ENCODE measurements around the gene TK1. TPM values are rescaled to one million over a fixed set of nuclear protein-coding genes. Genes with fewer than 3 reads are reported as not detected.
"Not testable (repeated sequence)": the region's sequence is repeated elsewhere in the genome, so short reads cannot be mapped to it uniquely, and the experiment has no call there.

The TK1 gene
- total and polyA plus RNA-seq, 4 experiments from 2014 or later = 0.55 to 1.4 (median 0.88) TPM; not detected in 1

DNA sequence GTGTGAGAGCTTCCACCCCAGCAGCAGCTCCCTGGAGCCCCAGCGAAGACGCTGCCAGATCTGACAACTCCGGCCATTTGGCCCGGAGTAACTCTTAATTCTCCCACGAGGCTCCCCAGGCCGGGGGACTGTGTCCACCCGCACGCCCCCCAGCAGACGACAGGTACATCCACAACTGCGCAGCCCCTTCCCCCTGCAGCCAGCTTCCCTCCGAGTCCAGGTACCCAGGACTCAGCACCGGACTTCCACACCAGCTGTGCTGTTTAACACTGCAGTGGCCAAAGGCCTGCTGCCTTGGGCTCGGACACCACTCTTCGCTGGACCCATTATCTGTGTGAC, 11.2 kb downstream of the TK1 start:
- Mint-ChIP-seq H3K4me1 (peaks cover 23 to 58% (median 44%) of the 10 kb centered on the region in 4 donors), H3K36me3 (peaks cover 0 to 23% of the 10 kb centered on the region in 2 donors), H3K27ac (no peak overlapping the region), H3K27me3 (no peaks in the 10 kb centered on the region), H3K9me3 (no peaks in the 10 kb centered on the region), H3K4me3 (no peak overlapping the region)
- no peak for DNase-seq
- Histone ChIP-seq H3K27ac (ENCODE audit: low read depth, low read length) (no peak overlapping the region), H3K27me3 (ENCODE audit: insufficient read depth, low read length) (no peaks in the 10 kb centered on the region), H3K4me1 (ENCODE audit: insufficient read depth, low read length) (peaks cover 39% of the 10 kb centered on the region), H3K36me3 (ENCODE audit: insufficient read depth, low read length) (peaks cover 4% of the 10 kb centered on the region), H3K9me3 (ENCODE audit: control insufficient read depth in 1 of 2, low read length in 2 of 2) (no peaks in the 10 kb centered on the region), H3K4me3 (ENCODE audit: low read length in 2 of 2) (no peak overlapping the region)
- ChIA-PET CTCF (ENCODE audit: partially characterized antibody) (interaction anchor here (0.9 to 4.8 kb wide), 17 partner anchors 11 to 204 kb away, joined by 3 to 62 read pairs (median 7); partner anchors contain the start of genes AFMID and TK1), POLR2A (ENCODE audit: partially characterized antibody) (interaction anchor here (1.2 to 9.1 kb wide), 8 partner anchors 36 to 63 kb away, joined by 4 to 170 read pairs (median 10); partner anchors contain the start of gene TMC8)
- intact Hi-C loops (cut with micrococcal nuclease) = no loop called here

DNA sequence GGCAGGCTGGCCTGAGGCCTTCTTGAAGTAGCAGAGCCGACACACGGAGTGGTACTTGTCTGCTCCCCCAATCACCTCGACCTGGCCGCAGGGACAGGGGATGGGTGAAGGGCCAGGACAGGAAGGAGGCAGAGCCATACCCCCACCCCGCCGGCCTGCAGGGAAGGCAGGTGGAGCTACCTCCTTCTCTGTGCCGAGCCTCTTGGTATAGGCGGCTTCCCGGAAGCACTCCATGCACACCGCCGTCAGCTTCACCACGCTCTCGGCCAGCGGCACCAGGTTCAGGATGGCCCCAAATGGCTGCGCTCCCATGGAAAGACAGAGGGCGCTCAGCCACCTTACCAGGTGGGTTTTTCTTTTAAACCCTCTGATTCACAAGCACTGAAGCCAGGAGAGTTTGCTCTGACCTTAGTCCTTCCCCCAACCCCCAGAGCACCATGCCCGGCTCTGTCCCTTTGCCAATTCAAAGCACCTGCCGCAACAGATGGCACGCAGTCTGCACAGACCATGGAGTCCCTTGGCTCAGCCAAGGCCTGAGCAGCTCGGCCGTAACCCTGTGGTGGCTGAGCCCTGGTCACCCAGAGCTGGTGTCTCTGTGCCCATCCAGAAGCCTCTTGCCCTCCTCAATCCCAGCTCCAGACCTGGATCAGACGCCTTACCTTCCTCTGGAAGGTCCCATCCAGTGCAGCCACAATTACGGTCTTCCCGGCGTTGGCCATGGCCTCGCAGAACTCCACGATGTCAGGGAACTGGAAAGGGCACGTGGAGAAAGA, 11.8 kb downstream of the TK1 start:
- intact Hi-C loops (cut with micrococcal nuclease) = no loop called here
- Histone ChIP-seq H3K4me3 (ENCODE audit: low read length in 2 of 2) (no peak overlapping the region), H3K4me1 (ENCODE audit: insufficient read depth, low read length) (peaks cover 45% of the 10 kb centered on the region), H3K27me3 (ENCODE audit: insufficient read depth, low read length) (no peaks in the 10 kb centered on the region), H3K9me3 (ENCODE audit: control insufficient read depth in 1 of 2, low read length in 2 of 2) (no peaks in the 10 kb centered on the region), H3K27ac (ENCODE audit: low read depth, low read length) (no peak overlapping the region), H3K36me3 (ENCODE audit: insufficient read depth, low read length) (peaks cover 4% of the 10 kb centered on the region)
- Mint-ChIP-seq H3K27me3 (no peaks in the 10 kb centered on the region), H3K4me3 (no peak overlapping the region), H3K9me3 (no peaks in the 10 kb centered on the region), H3K4me1 (peaks cover 23 to 64% (median 48%) of the 10 kb centered on the region in 4 donors), H3K36me3 (peaks cover 0 to 26% of the 10 kb centered on the region in 2 donors), H3K27ac (peak overlapping the region in 1 of 7 donors; percentile 55)
- CTCF ChIA-PET (ENCODE audit: partially characterized antibody) = interaction anchor here (0.6 to 4.8 kb wide), 14 partner anchors 11 to 203 kb away, joined by 3 to 62 read pairs (median 4); partner anchors contain the start of genes AFMID and TK1
- no peak for DNase-seq
- POLR2A ChIA-PET (ENCODE audit: partially characterized antibody) = interaction anchor here (1.0 to 9.1 kb wide), 6 partner anchors 36 to 61 kb away, joined by 4 to 170 read pairs (median 6); partner anchors contain the start of gene TMC8

- Mint-ChIP-seq H3K4me1 (peaks cover 27 to 70% (median 51%) of the 10 kb centered on the region in 4 donors), H3K27me3 (no peaks in the 10 kb centered on the region), H3K36me3 (peaks cover 0 to 26% of the 10 kb centered on the region in 2 donors), H3K27ac (peak overlapping the region in 3 of 7 donors; percentile 82 to 92 (median 84)), H3K4me3 (no peak overlapping the region), H3K9me3 (no peaks in the 10 kb centered on the region)
- no peak overlapping the region for H3K4me3 ChIP-seq (ENCODE audit: low read length in 2 of 2)
- H3K27ac ChIP-seq (ENCODE audit: low read depth, low read length) = no peak overlapping the region
- peaks cover 51% of the 10 kb centered on the region for H3K4me1 ChIP-seq (ENCODE audit: insufficient read depth, low read length)
- no peak for DNase-seq
- no peaks in the 10 kb centered on the region for H3K27me3 ChIP-seq (ENCODE audit: insufficient read depth, low read length)
- POLR2A ChIA-PET (ENCODE audit: partially characterized antibody) = interaction anchor here (1.0 to 9.1 kb wide), 3 partner anchors 35 to 60 kb away, joined by 4 to 170 read pairs (median 4); no protein-coding TSS in a partner anchor
- H3K36me3 ChIP-seq (ENCODE audit: insufficient read depth, low read length) = peaks cover 4% of the 10 kb centered on the region
- CTCF ChIA-PET (ENCODE audit: partially characterized antibody) = interaction anchor here (1.1 to 4.0 kb wide), 7 partner anchors 8 to 151 kb away, joined by 3 to 36 read pairs (median 3); no protein-coding TSS in a partner anchor
- intact Hi-C loops (cut with micrococcal nuclease) = no loop called here
- H3K9me3 ChIP-seq (ENCODE audit: control insufficient read depth in 1 of 2, low read length in 2 of 2) = no peaks in the 10 kb centered on the region
Measured at GRCh38 chr17:78174346-78174869, 12.4 kb downstream of the TK1 start.

GRCh38 chr17:78173097-78173715, 13.6 kb downstream of the TK1 start:
- Mint-ChIP-seq H3K36me3 (peaks cover 0 to 26% of the 10 kb centered on the region in 2 donors), H3K27ac (peak overlapping the region; percentile 82 to 97 (median 92)), H3K27me3 (no peaks in the 10 kb centered on the region), H3K4me1 (peaks cover 27 to 72% (median 52%) of the 10 kb centered on the region in 4 donors), H3K9me3 (no peaks in the 10 kb centered on the region), H3K4me3 (peak overlapping the region in 7 of 8 donors; percentile 36 to 74 (median 52))
- H3K27ac ChIP-seq (ENCODE audit: low read depth, low read length) = peak overlapping the region; percentile 21
- no peak overlapping the region for H3K4me3 ChIP-seq (ENCODE audit: low read length in 2 of 2)
- POLR2A ChIA-PET (ENCODE audit: partially characterized antibody) = interaction anchor here (1.0 to 9.1 kb wide), 4 partner anchors 34 to 59 kb away, joined by 3 to 170 read pairs (median 8); partner anchors contain the start of gene TMC6
- intact Hi-C loops (cut with micrococcal nuclease) = no loop called here
- CTCF ChIA-PET (ENCODE audit: partially characterized antibody) = interaction anchor here (1.3 to 4.0 kb wide), 5 partner anchors 9 to 88 kb away, joined by 3 to 36 read pairs (median 4); no protein-coding TSS in a partner anchor
- peaks cover 57% of the 10 kb centered on the region for H3K4me1 ChIP-seq (ENCODE audit: insufficient read depth, low read length)
- DNase-seq = peak; percentile 39 to 45 (median 43)
- no peaks in the 10 kb centered on the region for H3K27me3 ChIP-seq (ENCODE audit: insufficient read depth, low read length)
- peaks cover 4% of the 10 kb centered on the region for H3K36me3 ChIP-seq (ENCODE audit: insufficient read depth, low read length)
- H3K9me3 ChIP-seq (ENCODE audit: control insufficient read depth in 1 of 2, low read length in 2 of 2) = no peaks in the 10 kb centered on the region

DNA sequence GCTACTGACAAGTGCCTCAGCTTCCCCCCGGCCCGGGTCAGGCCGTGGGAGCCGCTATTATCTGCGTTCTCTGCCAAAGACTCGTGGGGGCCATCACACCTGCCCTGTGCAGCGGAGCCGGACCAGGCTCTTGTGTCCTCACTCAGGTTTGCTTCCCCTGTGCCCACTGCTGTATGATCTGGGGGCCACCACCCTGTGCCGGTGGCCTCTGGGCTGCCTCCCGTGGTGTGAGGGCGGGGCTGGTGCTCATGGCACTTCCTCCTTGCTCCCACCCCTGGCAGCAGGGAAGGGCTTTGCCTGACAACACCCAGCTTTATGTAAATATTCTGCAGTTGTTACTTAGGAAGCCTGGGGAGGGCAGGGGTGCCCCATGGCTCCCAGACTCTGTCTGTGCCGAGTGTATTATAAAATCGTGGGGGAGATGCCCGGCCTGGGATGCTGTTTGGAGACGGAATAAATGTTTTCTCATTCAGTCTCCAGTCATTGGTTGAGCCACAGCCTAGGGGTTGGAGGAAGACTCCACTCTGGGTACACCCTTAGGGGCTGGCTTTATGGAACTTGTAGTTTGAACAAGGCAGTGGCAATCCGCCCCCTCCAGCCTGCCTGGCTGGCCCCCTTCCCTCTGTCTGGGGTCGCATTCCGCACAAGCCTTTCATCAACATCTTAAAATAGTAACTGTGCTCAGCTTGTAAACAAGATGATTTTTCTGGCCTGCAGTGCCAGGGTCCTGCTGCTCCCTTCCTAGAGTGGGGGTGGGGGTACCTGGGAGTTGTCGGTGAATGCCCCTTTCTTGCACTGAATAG, 14.4 kb downstream of the TK1 start:
- CTCF ChIA-PET (ENCODE audit: partially characterized antibody) = interaction anchor here (1.7 kb wide), 1 partner anchor 52 kb away, joined by 4 read pairs; no protein-coding TSS in a partner anchor
- Mint-ChIP-seq H3K4me3 (peak overlapping the region in 4 of 8 donors; percentile 16 to 74 (median 60)), H3K27ac (peak overlapping the region; percentile 47 to 97 (median 72)), H3K27me3 (no peaks in the 10 kb centered on the region), H3K4me1 (peaks cover 27 to 76% (median 52%) of the 10 kb centered on the region in 4 donors), H3K9me3 (no peaks in the 10 kb centered on the region), H3K36me3 (peaks cover 0 to 26% of the 10 kb centered on the region in 2 donors)
- intact Hi-C loops (cut with micrococcal nuclease) = no loop called here
- no peak overlapping the region for H3K4me3 ChIP-seq (ENCODE audit: low read length in 2 of 2)
- H3K27ac ChIP-seq (ENCODE audit: low read depth, low read length) = peak overlapping the region; percentile 21
- peaks cover 62% of the 10 kb centered on the region for H3K4me1 ChIP-seq (ENCODE audit: insufficient read depth, low read length)
- H3K36me3 ChIP-seq (ENCODE audit: insufficient read depth, low read length) = peaks cover 4% of the 10 kb centered on the region
- H3K9me3 ChIP-seq (ENCODE audit: control insufficient read depth in 1 of 2, low read length in 2 of 2) = no peaks in the 10 kb centered on the region
- H3K27me3 ChIP-seq (ENCODE audit: insufficient read depth, low read length) = no peaks in the 10 kb centered on the region
- DNase-seq = no peak
- POLR2A ChIA-PET (ENCODE audit: partially characterized antibody) = interaction anchor here (1.0 to 9.1 kb wide), 6 partner anchors 14 to 58 kb away, joined by 3 to 170 read pairs (median 5); partner anchors contain the start of genes TK1 and TMC6

DNA sequence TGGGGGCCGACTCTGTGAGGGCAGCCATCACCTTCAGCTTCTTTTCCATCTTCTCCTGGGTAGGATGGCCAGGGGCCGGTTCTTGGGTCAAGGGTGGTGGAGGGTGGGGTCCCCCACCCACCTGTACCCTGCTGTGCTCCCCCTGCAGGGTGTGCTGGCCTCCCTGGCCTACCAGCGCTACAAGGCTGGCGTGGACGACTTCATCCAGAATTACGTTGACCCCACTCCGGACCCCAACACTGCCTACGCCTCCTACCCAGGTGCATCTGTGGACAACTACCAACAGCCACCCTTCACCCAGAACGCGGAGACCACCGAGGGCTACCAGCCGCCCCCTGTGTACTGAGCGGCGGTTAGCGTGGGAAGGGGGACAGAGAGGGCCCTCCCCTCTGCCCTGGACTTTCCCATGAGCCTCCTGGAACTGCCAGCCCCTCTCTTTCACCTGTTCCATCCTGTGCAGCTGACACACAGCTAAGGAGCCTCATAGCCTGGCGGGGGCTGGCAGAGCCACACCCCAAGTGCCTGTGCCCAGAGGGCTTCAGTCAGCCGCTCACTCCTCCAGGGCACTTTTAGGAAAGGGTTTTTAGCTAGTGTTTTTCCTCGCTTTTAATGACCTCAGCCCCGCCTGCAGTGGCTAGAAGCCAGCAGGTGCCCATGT, 15.1 kb downstream of the TK1 start:
- Mint-ChIP-seq H3K36me3 (peaks cover 0 to 26% of the 10 kb centered on the region in 2 donors), H3K4me3 (peak overlapping the region in 2 of 8 donors; percentile 15 to 59), H3K4me1 (peaks cover 27 to 75% (median 49%) of the 10 kb centered on the region in 4 donors), H3K27ac (peak overlapping the region in 6 of 7 donors; percentile 17 to 82 (median 66))
- peaks cover 59% of the 10 kb centered on the region for H3K4me1 ChIP-seq (ENCODE audit: insufficient read depth, low read length)
- ChIA-PET POLR2A (ENCODE audit: partially characterized antibody) (interaction anchor here (1.0 to 9.1 kb wide), 5 partner anchors 15 to 58 kb away, joined by 3 to 170 read pairs (median 5); partner anchors contain the start of gene TK1), CTCF (ENCODE audit: partially characterized antibody) (interaction anchor here (1.1 kb wide), 1 partner anchor 10 kb away, joined by 4 read pairs; no protein-coding TSS in a partner anchor)
- H3K27me3 Mint-ChIP-seq; intact Hi-C loops (cut with micrococcal nuclease); H3K9me3 ChIP-seq (ENCODE audit: control insufficient read depth in 1 of 2, low read length in 2 of 2); H3K9me3 Mint-ChIP-seq; H3K4me3 ChIP-seq (ENCODE audit: low read length in 2 of 2); H3K27ac ChIP-seq (ENCODE audit: low read depth, low read length); DNase-seq; H3K27me3 ChIP-seq (ENCODE audit: insufficient read depth, low read length); H3K36me3 ChIP-seq (ENCODE audit: insufficient read depth, low read length): not testable (repeated sequence)

All from CD4-positive, alpha-beta memory T cell (primary cell).